Measurements from ENCODE around the gene DGUOK.

Gene DGUOK

DNA sequence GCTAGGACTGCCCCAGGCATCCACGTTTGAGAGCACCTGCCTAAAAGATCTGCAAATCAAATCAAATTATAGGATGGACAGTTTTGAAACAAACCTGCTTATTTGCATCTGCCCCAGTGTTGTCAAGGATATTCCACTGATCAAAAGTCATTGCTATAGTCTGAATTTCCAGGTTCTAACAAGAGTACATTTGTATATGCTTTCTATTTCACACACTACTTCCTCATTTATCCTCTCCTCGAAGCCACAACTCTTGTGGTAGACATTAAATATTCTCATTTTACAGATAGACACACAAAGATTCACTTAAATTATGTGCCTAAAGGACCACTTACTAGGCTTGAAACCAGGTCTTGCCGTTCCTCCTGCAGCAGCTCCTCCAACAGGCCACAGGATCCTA is 46.2 kb downstream of the DGUOK start:
- TF ChIP-seq, protein P1, sequence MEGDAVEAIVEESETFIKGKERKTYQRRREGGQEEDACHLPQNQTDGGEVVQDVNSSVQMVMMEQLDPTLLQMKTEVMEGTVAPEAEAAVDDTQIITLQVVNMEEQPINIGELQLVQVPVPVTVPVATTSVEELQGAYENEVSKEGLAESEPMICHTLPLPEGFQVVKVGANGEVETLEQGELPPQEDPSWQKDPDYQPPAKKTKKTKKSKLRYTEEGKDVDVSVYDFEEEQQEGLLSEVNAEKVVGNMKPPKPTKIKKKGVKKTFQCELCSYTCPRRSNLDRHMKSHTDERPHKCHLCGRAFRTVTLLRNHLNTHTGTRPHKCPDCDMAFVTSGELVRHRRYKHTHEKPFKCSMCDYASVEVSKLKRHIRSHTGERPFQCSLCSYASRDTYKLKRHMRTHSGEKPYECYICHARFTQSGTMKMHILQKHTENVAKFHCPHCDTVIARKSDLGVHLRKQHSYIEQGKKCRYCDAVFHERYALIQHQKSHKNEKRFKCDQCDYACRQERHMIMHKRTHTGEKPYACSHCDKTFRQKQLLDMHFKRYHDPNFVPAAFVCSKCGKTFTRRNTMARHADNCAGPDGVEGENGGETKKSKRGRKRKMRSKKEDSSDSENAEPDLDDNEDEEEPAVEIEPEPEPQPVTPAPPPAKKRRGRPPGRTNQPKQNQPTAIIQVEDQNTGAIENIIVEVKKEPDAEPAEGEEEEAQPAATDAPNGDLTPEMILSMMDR (conservative IDR thresholded peaks at IDR 0.05; ENCODE audit: low read length) = no peak
- H3K4me3 ChIP-seq (ENCODE audit: low read length) = no peak overlapping the region
- no peak for DNase-seq (ENCODE audit: low read depth)

DNA sequence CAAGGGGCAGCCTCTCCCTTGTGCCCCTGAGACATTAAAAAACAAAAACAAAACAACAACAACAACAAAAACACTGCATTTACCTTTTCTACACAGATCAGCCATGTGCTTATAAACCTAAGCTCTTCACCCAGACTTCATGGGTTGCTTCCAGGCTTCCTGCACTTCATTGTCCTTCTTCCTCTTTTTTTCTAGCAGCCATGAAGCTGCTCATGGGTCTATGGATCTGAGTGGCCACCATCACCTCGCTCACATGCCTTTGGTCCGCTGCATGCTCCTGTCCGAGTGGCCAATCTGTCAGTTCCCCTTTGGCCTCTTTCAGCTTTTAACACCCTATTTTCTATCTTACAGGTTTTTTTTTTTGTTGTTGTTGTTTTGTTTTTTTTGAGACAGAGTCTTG is 49.1 kb downstream of the DGUOK start:
- no peak for DNase-seq (ENCODE audit: low read depth)
- H3K4me3 ChIP-seq (ENCODE audit: low read length) = no peak overlapping the region
- TF ChIP-seq, protein P1 (conservative IDR thresholded peaks at IDR 0.05; ENCODE audit: low read length) = no peak

DNA sequence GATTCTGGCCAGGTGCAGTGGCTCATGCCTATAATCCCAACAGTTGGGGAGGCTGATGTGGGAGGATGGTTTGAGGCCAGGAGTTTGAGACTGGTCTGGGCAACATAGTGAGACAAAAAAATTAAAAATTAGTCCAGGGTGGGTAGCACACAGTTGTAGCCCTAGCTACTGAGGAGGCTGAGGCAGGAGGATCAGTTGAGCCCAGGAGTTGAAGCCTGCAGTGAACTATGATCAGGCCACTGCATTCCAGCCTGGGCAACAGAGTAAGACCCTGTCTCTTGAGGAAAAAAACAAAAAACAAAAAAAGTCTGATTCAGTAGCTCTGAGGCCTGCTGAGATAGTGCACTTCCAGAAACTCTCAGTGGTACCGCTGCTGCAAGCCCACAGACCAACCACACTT is 50.1 kb downstream of the DGUOK start:
- DNase-seq (ENCODE audit: low read depth) = no peak
- H3K4me3 ChIP-seq (ENCODE audit: low read length) = no peak overlapping the region
- TF ChIP-seq, protein P1 (conservative IDR thresholded peaks at IDR 0.05; ENCODE audit: low read length) = no peak

DNA sequence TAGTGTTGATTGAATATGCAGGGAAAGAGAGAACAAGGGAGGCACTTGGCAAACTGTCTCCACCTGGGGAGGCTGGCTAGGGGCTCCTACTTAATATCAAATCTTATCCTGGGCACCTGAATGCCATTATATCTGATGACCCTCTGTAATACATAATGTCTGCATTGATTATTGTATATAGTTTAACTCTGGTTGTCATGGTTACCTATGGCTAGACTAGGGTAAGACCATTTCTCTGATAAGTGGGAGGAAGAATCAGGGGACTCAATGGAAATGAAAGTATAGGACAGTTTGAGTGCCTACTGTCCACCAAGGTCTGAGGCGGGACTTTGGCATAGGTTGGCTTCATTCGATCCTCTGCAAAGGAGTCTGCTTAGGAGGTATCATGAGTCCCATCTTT is 50.8 kb downstream of the DGUOK start:
- TF ChIP-seq, protein P1 (conservative IDR thresholded peaks at IDR 0.05; ENCODE audit: low read length) = no peak
- DNase-seq (ENCODE audit: low read depth) = no peak
- H3K4me3 ChIP-seq (ENCODE audit: low read length) = no peak overlapping the region

DNA sequence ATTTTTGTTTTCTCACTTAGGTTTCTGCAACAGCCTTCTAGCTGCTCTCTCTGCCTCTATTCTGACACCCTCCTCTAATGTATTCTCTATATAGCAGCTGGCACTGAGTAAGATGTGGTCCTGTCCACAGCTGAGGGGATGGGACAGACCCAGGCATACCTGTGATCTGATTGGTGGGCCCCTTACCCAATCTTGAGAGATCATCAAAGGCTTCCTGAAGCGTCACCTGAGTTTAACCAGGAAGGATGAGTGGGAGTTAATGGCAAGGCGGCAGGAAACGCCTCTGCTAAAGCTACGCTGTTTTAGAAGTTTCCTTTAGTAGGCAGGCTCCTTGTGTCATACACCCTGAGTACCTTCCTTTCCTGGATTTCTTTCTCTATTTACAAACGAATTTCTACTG is 52.3 kb downstream of the DGUOK start:
- H3K4me3 ChIP-seq (ENCODE audit: low read length) = no peak overlapping the region
- TF ChIP-seq, protein P1 (conservative IDR thresholded peaks at IDR 0.05; ENCODE audit: low read length) = no peak
- no peak for DNase-seq (ENCODE audit: low read depth)

DNA sequence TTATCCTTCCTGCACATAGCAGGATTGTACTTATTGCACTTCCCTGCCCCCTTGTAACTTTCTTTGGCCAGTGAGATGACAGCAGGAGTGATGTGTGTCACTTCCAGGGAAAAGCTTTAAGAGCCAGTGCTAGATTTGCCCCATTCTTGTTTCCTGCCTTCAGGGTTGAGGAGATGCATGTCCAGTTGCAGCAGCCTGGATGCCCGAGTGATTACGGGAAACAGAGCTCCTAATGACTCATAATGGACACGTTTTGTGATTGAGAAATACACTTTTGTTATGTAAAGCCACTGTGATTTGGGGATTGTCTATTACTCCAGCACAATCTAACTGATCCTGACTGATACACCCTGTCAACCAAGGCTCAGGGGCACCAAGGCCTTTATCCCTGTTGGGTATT is 53.0 kb downstream of the DGUOK start:
- peak; percentile 88 for DNase-seq (ENCODE audit: low read depth)
- TF ChIP-seq, protein P1 (conservative IDR thresholded peaks at IDR 0.05; ENCODE audit: low read length) = no peak
- no peak overlapping the region for H3K4me3 ChIP-seq (ENCODE audit: low read length)

DNA sequence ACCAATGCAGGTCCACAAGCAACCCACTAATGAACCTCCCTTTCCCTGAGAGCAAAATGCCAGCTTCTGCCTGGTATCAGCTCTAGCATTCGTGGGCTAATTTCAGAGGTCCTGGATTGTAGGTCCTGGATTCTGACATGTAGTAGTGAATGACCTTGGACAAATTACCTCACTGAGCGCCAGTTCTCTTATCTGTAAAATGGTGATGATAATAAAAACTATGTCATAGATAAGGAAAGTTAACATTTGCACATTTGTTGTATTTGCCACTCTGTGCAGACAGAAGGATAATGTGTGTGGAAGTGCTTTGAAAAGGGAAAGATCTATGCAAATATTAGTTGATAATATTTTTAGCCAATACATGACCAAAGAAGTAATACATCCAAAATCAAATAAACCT is 53.9 kb downstream of the DGUOK start:
- no peak overlapping the region for H3K4me3 ChIP-seq (ENCODE audit: low read length)
- no peak for DNase-seq (ENCODE audit: low read depth)
- TF ChIP-seq, protein P1 (conservative IDR thresholded peaks at IDR 0.05; ENCODE audit: low read length) = no peak
